Dendritic cell treated with granulocyte-macrophage colony-stimulating factor and Interleukin-4, amounts not matched to agents 40 ng/mL and 50 ng/mL, for 4 days (primary cell): ENCODE results near the gene ZNF213.
"Not testable (repeated sequence)": the region's sequence is repeated elsewhere in the genome, so short reads cannot be mapped to it uniquely, and the experiment has no call there.

Experiments
- H3K27ac Mint-ChIP-seq: one replicate; pipeline ENCODE4 v1.8.0; 2022; ENCODE audit warnings: mild to moderate bottlenecking, mixed read lengths
- H3K27me3 Mint-ChIP-seq: one replicate; pipeline ENCODE4 v1.8.0; 2022; ENCODE audit warnings: mild to moderate bottlenecking, mixed read lengths
- H3K36me3 Mint-ChIP-seq: one replicate; pipeline ENCODE4 v1.8.0; 2022; ENCODE audit warnings: low read depth, mixed read lengths
- H3K4me1 Mint-ChIP-seq: one replicate; pipeline ENCODE4 v1.8.0; 2022; ENCODE audit warnings: low read depth, mixed read lengths
- H3K4me3 Mint-ChIP-seq: one replicate; pipeline ENCODE4 v1.8.0; 2022; ENCODE audit warnings: mild to moderate bottlenecking, moderate library complexity, mixed read lengths
- H3K9me3 Mint-ChIP-seq: one replicate; pipeline ENCODE4 v1.8.0; 2022; ENCODE audit warnings: mixed read lengths
- intact Hi-C: fragments of 100-400 bp; cut with micrococcal nuclease; formaldehyde crosslinking; loops from one replicate; pipeline ENCODE4 v1.15.0; 2022

The ZNF213 gene

GRCh38 chr16:3131755-3132377, 3.0 kb upstream of the ZNF213 start:
- H3K27me3 Mint-ChIP-seq = no peaks in the 10 kb centered on the region
- H3K4me1 Mint-ChIP-seq = peaks cover 44% of the 10 kb centered on the region
- no peaks in the 10 kb centered on the region for H3K9me3 Mint-ChIP-seq
- peak overlapping the region; percentile 22 for H3K27ac Mint-ChIP-seq
- intact Hi-C loops = no loop called here
- peaks cover 23% of the 10 kb centered on the region for H3K36me3 Mint-ChIP-seq
- H3K4me3 Mint-ChIP-seq = no peak overlapping the region

- H3K4me3 Mint-ChIP-seq = peak overlapping the region; percentile 92
- intact Hi-C loops = loop anchor here (1.0 to 2.0 kb wide), 2 partner anchors 10 to 15 kb away; no protein-coding TSS in a partner anchor
- no peaks in the 10 kb centered on the region for H3K9me3 Mint-ChIP-seq
- H3K4me1 Mint-ChIP-seq = peaks cover 44% of the 10 kb centered on the region
- H3K27ac Mint-ChIP-seq = peak overlapping the region; percentile 89
- peaks cover 39% of the 10 kb centered on the region for H3K36me3 Mint-ChIP-seq
- no peaks in the 10 kb centered on the region for H3K27me3 Mint-ChIP-seq
Observed at GRCh38 chr16:3133844-3134243, 985 bp upstream of the ZNF213 start.

DNA sequence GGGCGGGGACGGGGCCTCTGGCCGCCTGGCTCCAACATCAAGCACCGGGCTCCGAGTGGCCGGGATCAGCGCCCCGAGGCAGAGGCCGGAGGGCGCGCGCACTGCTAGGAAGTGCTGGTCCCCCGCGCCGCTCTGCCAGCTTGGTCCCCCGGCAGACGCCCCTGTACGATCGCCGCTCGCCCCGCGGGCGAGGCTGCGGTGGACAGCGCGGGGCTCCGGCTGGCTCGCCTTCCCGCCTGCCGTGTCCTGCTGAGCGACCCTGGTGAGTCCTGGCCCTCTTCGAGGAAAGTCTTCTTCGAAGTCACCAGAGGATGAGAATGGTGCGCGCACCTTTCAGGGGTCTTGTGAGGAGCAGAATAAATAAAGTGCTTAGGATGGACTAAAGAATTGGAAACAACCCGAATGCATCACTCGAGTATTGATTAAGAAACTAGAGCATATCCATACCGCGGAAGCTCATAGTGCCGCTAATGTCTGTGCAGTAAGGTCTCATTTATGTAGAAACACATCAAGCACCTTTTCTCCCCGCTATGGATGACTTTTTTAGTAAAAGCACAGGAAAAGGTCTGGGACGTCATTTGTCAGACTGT, 392 bp downstream of the ZNF213 start:
- Mint-ChIP-seq H3K4me3 (peak overlapping the region; percentile 92), H3K27ac (peak overlapping the region; percentile 89), H3K9me3 (no peaks in the 10 kb centered on the region), H3K36me3 (peaks cover 53% of the 10 kb centered on the region), H3K27me3 (no peaks in the 10 kb centered on the region), H3K4me1 (peaks cover 34% of the 10 kb centered on the region)
- intact Hi-C loops = loop anchor here (2.0 kb wide), 1 partner anchor 14 kb away; no protein-coding TSS in a partner anchor

DNA sequence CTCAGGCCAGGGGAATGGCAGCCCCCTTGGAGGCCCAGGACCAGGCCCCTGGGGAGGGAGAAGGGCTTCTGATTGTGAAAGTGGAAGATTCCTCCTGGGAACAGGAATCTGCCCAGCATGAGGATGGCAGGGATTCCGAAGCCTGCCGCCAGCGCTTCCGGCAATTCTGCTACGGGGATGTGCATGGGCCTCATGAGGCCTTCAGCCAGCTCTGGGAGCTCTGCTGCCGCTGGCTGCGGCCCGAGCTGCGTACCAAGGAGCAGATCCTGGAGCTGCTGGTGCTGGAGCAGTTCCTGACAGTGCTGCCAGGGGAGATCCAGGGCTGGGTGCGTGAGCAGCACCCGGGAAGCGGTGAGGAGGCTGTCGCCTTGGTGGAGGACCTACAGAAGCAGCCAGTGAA, 2.4 kb downstream of the ZNF213 start:
- H3K4me1 Mint-ChIP-seq = peaks cover 28% of the 10 kb centered on the region
- no peak overlapping the region for H3K4me3 Mint-ChIP-seq
- H3K27ac Mint-ChIP-seq = peak overlapping the region; percentile 5
- intact Hi-C loops = no loop called here
- H3K36me3 Mint-ChIP-seq = peaks cover 68% of the 10 kb centered on the region
- no peaks in the 10 kb centered on the region for H3K27me3 Mint-ChIP-seq
- H3K9me3 Mint-ChIP-seq = no peaks in the 10 kb centered on the region

DNA sequence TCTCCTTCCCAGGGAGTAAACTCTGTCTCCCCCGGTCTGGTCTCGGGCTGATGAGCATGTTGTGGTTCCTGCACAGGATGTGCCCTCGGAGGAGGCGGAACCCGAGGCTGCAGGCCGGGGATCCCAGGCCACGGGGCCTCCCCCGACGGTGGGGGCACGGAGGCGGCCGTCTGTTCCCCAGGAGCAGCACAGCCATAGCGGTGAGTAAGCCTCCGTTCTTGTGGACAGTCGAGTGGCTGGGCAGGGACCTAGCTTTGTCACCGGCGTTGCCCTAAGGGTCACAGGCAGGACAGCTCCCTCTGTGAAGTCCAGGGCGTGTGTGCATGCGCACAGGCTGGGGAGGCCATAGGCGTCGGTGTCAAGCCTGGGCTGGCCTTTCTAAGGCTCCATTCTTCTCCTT, 3.5 kb downstream of the ZNF213 start:
- H3K27ac Mint-ChIP-seq = no peak overlapping the region
- intact Hi-C loops = no loop called here
- no peaks in the 10 kb centered on the region for H3K27me3 Mint-ChIP-seq
- H3K4me3 Mint-ChIP-seq = no peak overlapping the region
- peaks cover 19% of the 10 kb centered on the region for H3K4me1 Mint-ChIP-seq
- H3K9me3 Mint-ChIP-seq = no peaks in the 10 kb centered on the region
- peaks cover 73% of the 10 kb centered on the region for H3K36me3 Mint-ChIP-seq

- intact Hi-C loops = no loop called here
- Mint-ChIP-seq H3K4me1 (peaks cover 16% of the 10 kb centered on the region), H3K9me3 (no peaks in the 10 kb centered on the region), H3K27ac (no peak overlapping the region), H3K4me3 (no peak overlapping the region), H3K27me3 (no peaks in the 10 kb centered on the region), H3K36me3 (peaks cover 73% of the 10 kb centered on the region)
Observed at GRCh38 chr16:3138823-3139426, 4.1 kb downstream of the ZNF213 start.

GRCh38 chr16:3139561-3139960, 4.7 kb downstream of the ZNF213 start:
- intact Hi-C loops, H3K9me3 Mint-ChIP-seq, H3K27me3 Mint-ChIP-seq, H3K4me3 Mint-ChIP-seq, H3K27ac Mint-ChIP-seq: not testable (repeated sequence)
- Mint-ChIP-seq H3K4me1 (peaks cover 14% of the 10 kb centered on the region), H3K36me3 (peaks cover 68% of the 10 kb centered on the region)

DNA sequence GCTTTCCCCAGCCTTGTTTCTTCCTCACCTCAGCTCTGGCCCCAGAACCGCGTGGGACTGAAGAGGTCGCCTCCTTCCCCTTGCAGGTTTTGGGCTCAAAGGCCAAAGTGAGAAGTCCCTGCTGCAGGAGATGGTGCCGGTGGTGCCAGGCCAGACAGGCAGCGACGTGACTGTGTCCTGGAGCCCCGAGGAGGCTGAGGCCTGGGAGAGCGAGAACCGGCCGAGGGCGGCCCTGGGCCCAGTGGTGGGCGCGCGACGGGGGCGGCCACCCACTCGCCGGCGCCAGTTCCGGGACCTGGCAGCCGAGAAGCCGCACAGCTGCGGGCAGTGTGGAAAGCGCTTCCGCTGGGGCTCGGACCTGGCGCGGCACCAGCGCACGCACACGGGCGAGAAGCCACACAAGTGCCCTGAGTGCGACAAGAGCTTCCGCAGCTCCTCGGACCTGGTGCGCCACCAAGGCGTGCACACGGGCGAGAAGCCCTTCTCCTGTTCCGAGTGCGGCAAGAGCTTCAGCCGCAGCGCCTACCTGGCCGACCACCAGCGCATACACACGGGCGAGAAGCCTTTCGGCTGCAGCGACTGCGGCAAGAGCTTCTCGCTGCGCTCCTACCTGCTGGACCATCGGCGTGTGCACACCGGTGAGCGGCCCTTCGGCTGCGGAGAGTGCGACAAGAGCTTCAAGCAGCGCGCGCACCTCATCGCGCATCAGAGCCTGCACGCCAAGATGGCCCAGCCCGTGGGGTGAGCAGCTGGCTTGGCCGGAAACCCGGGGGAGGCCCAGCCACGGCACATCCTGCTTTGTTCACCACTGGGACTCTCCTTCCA, 6.0 kb downstream of the ZNF213 start:
- Mint-ChIP-seq H3K4me3 (no peak overlapping the region), H3K9me3 (no peaks in the 10 kb centered on the region), H3K27me3 (peaks cover 6% of the 10 kb centered on the region), H3K36me3 (peaks cover 65% of the 10 kb centered on the region), H3K4me1 (peaks cover 11% of the 10 kb centered on the region), H3K27ac (no peak overlapping the region)
- intact Hi-C loops = no loop called here

DNA sequence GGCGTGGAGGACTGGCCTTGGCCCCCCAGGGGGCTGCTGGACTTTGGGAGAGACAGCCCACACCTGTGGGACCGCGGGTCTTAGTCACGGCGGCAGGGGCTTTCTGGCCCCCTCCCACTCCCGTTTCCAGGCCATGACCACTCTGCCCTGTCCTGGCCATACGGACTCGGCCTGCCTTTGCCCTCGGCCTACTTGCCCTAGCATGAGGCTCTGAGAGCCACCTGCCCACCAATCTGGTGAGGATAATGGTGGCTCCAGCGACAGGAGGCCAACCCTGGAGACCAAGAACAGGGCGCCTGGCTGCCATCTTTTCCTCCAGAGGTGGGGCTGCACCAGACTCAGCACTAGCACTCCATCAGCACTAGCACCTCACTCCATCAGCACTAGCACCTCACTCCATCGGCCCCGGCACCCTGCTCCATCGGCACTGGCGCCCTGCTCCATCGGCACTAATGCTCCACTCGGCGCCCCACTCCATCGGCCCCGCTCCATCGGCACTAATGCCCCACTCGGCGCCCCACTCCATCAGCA, 7.0 kb downstream of the ZNF213 start:
- Mint-ChIP-seq H3K36me3 (peaks cover 65% of the 10 kb centered on the region), H3K27ac (no peak overlapping the region), H3K27me3 (peaks cover 8% of the 10 kb centered on the region), H3K4me1 (peaks cover 5% of the 10 kb centered on the region), H3K9me3 (no peaks in the 10 kb centered on the region), H3K4me3 (no peak overlapping the region)
- intact Hi-C loops = no loop called here

DNA sequence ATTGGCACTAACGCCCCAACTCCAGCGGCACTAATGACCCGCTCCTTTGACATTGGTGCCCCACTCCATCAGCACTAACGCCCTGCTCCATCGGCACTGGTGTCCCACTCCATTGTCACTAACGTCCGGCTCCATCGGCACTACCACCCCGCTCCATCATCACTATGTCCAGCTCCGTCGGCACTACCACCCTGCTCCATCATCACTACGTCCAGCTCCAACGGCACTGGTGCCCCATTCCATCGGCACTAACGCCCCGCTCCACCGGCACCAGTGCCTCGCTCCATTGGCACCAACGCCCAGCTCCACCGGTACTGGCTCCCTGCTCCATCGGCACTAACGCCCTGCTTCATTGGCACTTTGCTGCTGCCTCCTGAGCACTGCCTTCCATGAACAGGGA, 7.5 kb downstream of the ZNF213 start:
- H3K27ac Mint-ChIP-seq = no peak overlapping the region
- H3K27me3 Mint-ChIP-seq = peaks cover 8% of the 10 kb centered on the region
- H3K36me3 Mint-ChIP-seq = peaks cover 60% of the 10 kb centered on the region
- no peaks in the 10 kb centered on the region for H3K9me3 Mint-ChIP-seq
- peaks cover under 1% of the 10 kb centered on the region for H3K4me1 Mint-ChIP-seq
- no peak overlapping the region for H3K4me3 Mint-ChIP-seq
- intact Hi-C loops = no loop called here

DNA sequence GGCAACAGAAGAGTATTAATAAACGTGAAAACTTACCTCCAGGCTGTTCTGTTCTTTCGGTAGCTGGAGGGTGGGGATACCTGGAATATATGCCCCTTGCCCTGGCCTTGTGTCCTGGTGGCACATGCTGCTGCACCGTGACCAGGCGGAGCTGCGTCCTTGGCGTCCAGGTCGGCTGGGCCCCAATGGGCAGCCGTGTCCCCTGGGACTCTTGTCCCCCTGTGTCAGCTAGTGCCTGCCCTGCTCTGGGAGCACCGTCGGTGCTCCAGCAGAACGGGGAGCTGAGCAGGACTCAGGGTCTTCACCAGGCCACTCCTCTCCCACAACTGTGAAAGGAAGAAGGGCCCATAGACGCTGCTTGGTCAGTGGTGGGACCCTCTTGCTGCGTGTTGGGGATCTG, 7.9 kb downstream of the ZNF213 start:
- Mint-ChIP-seq H3K27me3 (peaks cover 12% of the 10 kb centered on the region), H3K4me1 (no peaks in the 10 kb centered on the region), H3K9me3 (no peaks in the 10 kb centered on the region), H3K36me3 (peaks cover 56% of the 10 kb centered on the region), H3K27ac (no peak overlapping the region), H3K4me3 (no peak overlapping the region)
- intact Hi-C loops = no loop called here

- Mint-ChIP-seq H3K27me3 (peaks cover 12% of the 10 kb centered on the region), H3K4me1 (no peaks in the 10 kb centered on the region), H3K27ac (no peak overlapping the region), H3K4me3 (no peak overlapping the region), H3K9me3 (no peaks in the 10 kb centered on the region), H3K36me3 (peaks cover 51% of the 10 kb centered on the region)
- intact Hi-C loops = no loop called here
Observed at GRCh38 chr16:3143189-3143588, 8.4 kb downstream of the ZNF213 start.

- Mint-ChIP-seq H3K4me1 (no peaks in the 10 kb centered on the region), H3K36me3 (peaks cover 46% of the 10 kb centered on the region), H3K9me3 (no peaks in the 10 kb centered on the region), H3K27me3 (peaks cover 12% of the 10 kb centered on the region), H3K4me3 (no peak overlapping the region), H3K27ac (no peak overlapping the region)
- intact Hi-C loops = no loop called here
Observed at GRCh38 chr16:3143598-3144320, 8.9 kb downstream of the ZNF213 start.
